Activated T-cell treated with anti-CD3 and anti-CD28 coated beads, Interleukin-2, amount 50 U/mL, for 4 hours (primary cell): ENCODE measurements around the gene CYP19A1. TPM values are rescaled to one million over a fixed set of nuclear protein-coding genes. Genes with fewer than 3 reads are reported as not detected.
"Not testable (repeated sequence)": the region's sequence is repeated elsewhere in the genome, so short reads cannot be mapped to it uniquely, and the experiment has no call there.

Source experiments
- ATAC-seq, 2 donors: fragments of 200-7000 bp; cut with Tn5 transposase; one replicate each; pipeline ENCODE4 v1.10.0; 2021
- DNase-seq: peaks from one replicate; pipeline ENCODE4 v3.0.0-alpha.2; 2020
- H3K27me3 Mint-ChIP-seq: one replicate; pipeline ENCODE4 v1.8.0; 2021; ENCODE audit warnings: low read depth, mixed read lengths
- H3K36me3 Mint-ChIP-seq: one replicate; pipeline ENCODE4 v1.8.0; 2022; ENCODE audit warnings: mixed read lengths; ENCODE audit not compliant: insufficient read depth
- H3K4me1 Mint-ChIP-seq: one replicate; pipeline ENCODE4 v1.8.0; 2021; ENCODE audit warnings: low read depth, mixed read lengths
- H3K4me3 Mint-ChIP-seq: one replicate; pipeline ENCODE4 v1.8.0; 2021; ENCODE audit warnings: mild to moderate bottlenecking, moderate library complexity, mixed read lengths
- H3K9me3 Mint-ChIP-seq: one replicate; pipeline ENCODE4 v1.8.0; 2021; ENCODE audit warnings: mixed read lengths
- total RNA-seq, 3 donors: library from RNA; stranded (reverse); gene quantifications; one replicate each; pipeline ENCODE4 v1.2.1, GENCODE V29; 2021

Gene CYP19A1
- total RNA-seq, 3 donors from 2014 or later = 0.40 TPM; not detected in 2

GRCh38 chr15:51282241-51282640 is 56.2 kb downstream of the CYP19A1 start:
- ATAC-seq, DNase-seq, H3K36me3 Mint-ChIP-seq, H3K4me3 Mint-ChIP-seq, H3K9me3 Mint-ChIP-seq, H3K4me1 Mint-ChIP-seq: not testable (repeated sequence)
- peaks cover 21% of the 10 kb centered on the region for H3K27me3 Mint-ChIP-seq

DNA sequence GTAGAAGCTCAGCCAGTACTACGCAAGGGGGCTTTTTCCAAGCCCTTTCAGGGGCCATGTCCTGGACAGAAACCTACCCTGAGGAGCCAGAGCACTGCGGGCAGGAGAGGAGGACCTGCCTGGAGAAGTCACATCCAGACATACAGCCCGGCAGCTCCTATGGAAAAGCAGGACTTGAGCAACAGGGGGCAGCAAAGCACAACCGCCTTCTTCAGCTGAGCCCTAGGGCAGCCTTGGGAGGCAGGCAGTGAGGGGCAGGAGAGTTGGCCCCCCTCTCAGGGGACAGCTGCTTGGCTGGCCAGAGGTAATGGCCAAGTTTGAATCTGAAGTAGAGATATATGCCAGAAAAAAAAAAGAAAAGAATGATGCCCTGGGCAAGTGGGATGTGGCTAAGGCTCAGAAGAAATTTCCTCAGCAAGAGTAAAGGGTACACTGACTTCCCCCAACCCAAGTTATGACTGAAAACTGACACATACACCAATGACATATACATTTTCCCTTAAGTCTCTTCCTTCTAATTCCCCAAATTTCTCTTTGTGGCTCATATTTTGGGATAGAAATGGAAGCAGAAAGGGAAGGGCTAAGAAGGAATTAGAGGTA is 56.9 kb downstream of the CYP19A1 start:
- peaks cover 6% of the 10 kb centered on the region for H3K9me3 Mint-ChIP-seq
- DNase-seq (no peak), ATAC-seq (no peak)
- H3K36me3 Mint-ChIP-seq = no peaks in the 10 kb centered on the region
- peaks cover 21% of the 10 kb centered on the region for H3K27me3 Mint-ChIP-seq
- H3K4me1 Mint-ChIP-seq = peaks cover 3% of the 10 kb centered on the region
- no peak overlapping the region for H3K4me3 Mint-ChIP-seq

GRCh38 chr15:51280838-51281237 is 57.6 kb downstream of the CYP19A1 start:
- ATAC-seq (no peak), DNase-seq (no peak)
- peaks cover 1% of the 10 kb centered on the region for H3K9me3 Mint-ChIP-seq
- peaks cover 3% of the 10 kb centered on the region for H3K4me1 Mint-ChIP-seq
- H3K27me3 Mint-ChIP-seq = peaks cover 18% of the 10 kb centered on the region
- no peaks in the 10 kb centered on the region for H3K36me3 Mint-ChIP-seq
- no peak overlapping the region for H3K4me3 Mint-ChIP-seq

- peaks cover 3% of the 10 kb centered on the region for H3K4me1 Mint-ChIP-seq
- peaks cover 20% of the 10 kb centered on the region for H3K27me3 Mint-ChIP-seq
- ATAC-seq = no peak
- no peak overlapping the region for H3K4me3 Mint-ChIP-seq
- H3K36me3 Mint-ChIP-seq = no peaks in the 10 kb centered on the region
- H3K9me3 Mint-ChIP-seq = no peaks in the 10 kb centered on the region
- DNase-seq = no peak
Measured at GRCh38 chr15:51279391-51279790, 59.0 kb downstream of the CYP19A1 start.

- Mint-ChIP-seq H3K4me3 (no peak overlapping the region), H3K9me3 (no peaks in the 10 kb centered on the region), H3K4me1 (no peaks in the 10 kb centered on the region), H3K36me3 (no peaks in the 10 kb centered on the region), H3K27me3 (peaks cover 20% of the 10 kb centered on the region)
- no peak for ATAC-seq
- DNase-seq = no peak
Measured at GRCh38 chr15:51277101-51277500, 61.3 kb downstream of the CYP19A1 start.

DNA sequence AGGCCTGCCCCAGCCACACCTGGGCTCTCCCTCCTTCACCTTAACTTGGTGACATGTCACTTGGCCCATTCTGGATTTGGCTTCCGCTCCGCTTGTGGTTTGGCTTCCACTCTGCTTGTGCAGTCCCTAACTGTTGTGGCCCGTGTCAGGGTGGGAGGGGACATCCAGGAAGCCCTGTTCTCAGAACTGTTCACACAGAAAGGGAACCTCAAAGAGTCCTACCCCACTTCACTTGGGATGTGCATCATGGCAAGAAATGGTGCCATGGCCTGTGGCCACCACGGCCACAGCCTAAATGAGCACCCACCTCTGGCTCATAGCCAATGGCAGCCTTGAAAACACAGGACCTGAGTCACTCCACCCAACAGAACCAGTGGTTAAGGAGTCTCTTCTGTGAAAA is 63.4 kb downstream of the CYP19A1 start:
- Mint-ChIP-seq H3K4me3 (no peak overlapping the region), H3K4me1 (no peaks in the 10 kb centered on the region), H3K9me3 (no peaks in the 10 kb centered on the region), H3K36me3 (no peaks in the 10 kb centered on the region), H3K27me3 (peaks cover 18% of the 10 kb centered on the region)
- ATAC-seq (peak in 1 of 2 donors; percentile 23), DNase-seq (no peak)

- Mint-ChIP-seq H3K36me3 (no peaks in the 10 kb centered on the region), H3K4me3 (no peak overlapping the region), H3K27me3 (peaks cover 31% of the 10 kb centered on the region), H3K9me3 (no peaks in the 10 kb centered on the region), H3K4me1 (peaks cover 2% of the 10 kb centered on the region)
- DNase-seq (no peak), ATAC-seq (no peak)
Measured at GRCh38 chr15:51270706-51271105, 67.7 kb downstream of the CYP19A1 start.

GRCh38 chr15:51269496-51269895 is 68.9 kb downstream of the CYP19A1 start:
- Mint-ChIP-seq H3K4me3 (no peak overlapping the region), H3K4me1 (peaks cover 2% of the 10 kb centered on the region), H3K9me3 (no peaks in the 10 kb centered on the region), H3K36me3 (no peaks in the 10 kb centered on the region), H3K27me3 (peaks cover 31% of the 10 kb centered on the region)
- ATAC-seq = no peak
- no peak for DNase-seq

DNA sequence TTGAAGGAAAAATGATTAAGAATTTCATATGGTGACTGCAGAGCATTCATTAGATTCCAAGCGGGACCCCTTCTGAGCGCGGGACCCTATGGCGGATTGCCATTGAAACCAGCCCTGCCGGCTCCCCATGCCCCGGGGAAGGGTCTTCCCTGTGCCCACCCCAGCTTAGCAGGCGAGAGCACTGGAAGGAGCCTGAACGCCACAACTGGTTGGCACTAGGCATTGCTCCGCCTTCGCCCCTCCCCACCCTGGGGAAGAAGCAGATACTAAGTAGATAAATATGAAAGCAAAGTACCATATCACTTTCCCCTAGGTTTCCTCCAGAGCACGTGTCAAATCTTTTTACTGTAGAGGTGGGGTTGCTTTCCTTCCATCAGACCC is 70.7 kb downstream of the CYP19A1 start:
- no peaks in the 10 kb centered on the region for H3K9me3 Mint-ChIP-seq
- H3K27me3 Mint-ChIP-seq = peaks cover 25% of the 10 kb centered on the region
- no peak for DNase-seq
- H3K4me1 Mint-ChIP-seq = peaks cover 2% of the 10 kb centered on the region
- no peak for ATAC-seq
- no peak overlapping the region for H3K4me3 Mint-ChIP-seq
- no peaks in the 10 kb centered on the region for H3K36me3 Mint-ChIP-seq

GRCh38 chr15:51267051-51267702 is 71.2 kb downstream of the CYP19A1 start:
- Mint-ChIP-seq H3K4me1 (peaks cover 2% of the 10 kb centered on the region), H3K36me3 (no peaks in the 10 kb centered on the region), H3K4me3 (no peak overlapping the region), H3K9me3 (no peaks in the 10 kb centered on the region), H3K27me3 (peaks cover 25% of the 10 kb centered on the region)
- DNase-seq (no peak), ATAC-seq (no peak)

DNA sequence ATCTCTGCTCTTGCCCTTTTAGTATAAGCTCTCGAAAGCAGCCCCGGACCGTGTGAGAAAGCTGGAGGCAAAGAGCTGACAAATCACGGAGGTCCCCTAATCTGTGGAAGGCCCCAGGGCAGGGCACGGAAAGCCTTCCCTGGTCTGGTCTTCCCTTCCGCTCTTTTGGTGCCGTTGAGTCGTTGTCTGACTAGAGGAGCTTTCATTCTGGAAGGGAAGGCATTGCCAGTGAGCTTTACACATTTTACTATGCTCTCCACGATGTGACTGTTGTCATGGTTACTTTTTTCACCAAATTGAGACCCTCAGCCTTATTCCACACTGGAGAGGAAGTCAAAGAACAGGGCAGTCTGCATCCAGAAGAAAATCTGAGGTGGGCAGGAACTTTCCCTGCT is 71.7 kb downstream of the CYP19A1 start:
- Mint-ChIP-seq H3K27me3 (peaks cover 25% of the 10 kb centered on the region), H3K4me3 (no peak overlapping the region), H3K36me3 (no peaks in the 10 kb centered on the region), H3K4me1 (peaks cover 2% of the 10 kb centered on the region), H3K9me3 (no peaks in the 10 kb centered on the region)
- no peak for DNase-seq
- ATAC-seq = no peak

DNA sequence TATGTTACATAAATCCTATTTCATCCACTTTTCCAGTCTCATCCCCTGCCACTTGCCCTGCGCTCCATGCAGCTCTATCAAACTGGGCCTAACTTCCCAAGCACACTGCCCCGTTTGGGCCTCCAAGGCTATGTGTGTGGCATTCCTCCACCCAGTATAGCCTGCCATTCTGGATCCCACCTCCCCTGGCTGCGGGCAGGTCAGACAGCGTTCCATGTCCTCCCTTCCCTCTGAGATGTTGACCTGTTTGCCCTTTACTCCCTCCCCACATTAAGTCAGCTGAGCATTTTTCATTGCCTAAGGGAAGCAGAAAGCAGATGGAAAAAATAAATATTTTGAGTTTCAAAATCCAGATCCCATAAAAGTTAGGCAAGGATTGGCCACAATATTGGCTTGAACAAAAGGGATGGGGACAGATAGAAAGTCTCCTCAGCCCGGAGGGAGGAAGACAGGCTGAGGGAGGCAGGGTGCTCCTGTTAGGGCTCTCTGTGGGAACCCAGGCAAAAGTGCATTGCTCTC is 73.3 kb downstream of the CYP19A1 start:
- Mint-ChIP-seq H3K4me3 (no peak overlapping the region), H3K36me3 (no peaks in the 10 kb centered on the region), H3K27me3 (peaks cover 25% of the 10 kb centered on the region), H3K9me3 (peaks cover 3% of the 10 kb centered on the region), H3K4me1 (peaks cover 2% of the 10 kb centered on the region)
- no peak for ATAC-seq
- DNase-seq = no peak

- H3K4me1 Mint-ChIP-seq = peaks cover 2% of the 10 kb centered on the region
- H3K27me3 Mint-ChIP-seq = peaks cover 18% of the 10 kb centered on the region
- no peak overlapping the region for H3K4me3 Mint-ChIP-seq
- DNase-seq = no peak
- no peaks in the 10 kb centered on the region for H3K36me3 Mint-ChIP-seq
- no peak for ATAC-seq
- peaks cover 3% of the 10 kb centered on the region for H3K9me3 Mint-ChIP-seq
Measured at GRCh38 chr15:51263726-51264125, 74.7 kb downstream of the CYP19A1 start.

GRCh38 chr15:51263116-51263515 is 75.3 kb downstream of the CYP19A1 start:
- H3K27me3 Mint-ChIP-seq = peaks cover 13% of the 10 kb centered on the region
- H3K9me3 Mint-ChIP-seq = peaks cover 3% of the 10 kb centered on the region

DNA sequence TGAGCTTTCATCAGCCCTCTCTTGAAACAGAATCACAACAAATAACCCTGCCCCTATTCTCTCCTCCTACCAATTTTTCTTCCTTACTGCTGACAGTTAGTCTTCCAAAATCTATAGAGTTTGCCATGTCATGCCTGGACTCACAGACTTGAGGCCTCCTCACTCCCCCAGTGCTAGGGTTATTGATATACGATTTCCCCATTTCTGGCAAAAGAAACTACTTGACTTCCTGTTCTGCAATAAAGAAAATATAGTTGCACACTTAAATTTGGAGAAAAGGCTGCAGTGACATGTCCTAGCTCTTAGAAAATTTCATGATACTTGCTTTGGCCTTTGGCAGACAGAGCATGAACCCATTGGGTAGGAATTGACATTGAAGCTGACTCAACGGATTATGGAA is 75.9 kb downstream of the CYP19A1 start:
- DNase-seq = no peak
- H3K4me1 Mint-ChIP-seq = no peaks in the 10 kb centered on the region

More at GRCh38 chr15:51263116-51263515, 75.3 kb downstream of the CYP19A1 start:
- ATAC-seq (no peak), DNase-seq (no peak)
- H3K4me1 Mint-ChIP-seq = peaks cover under 1% of the 10 kb centered on the region
- H3K4me3 Mint-ChIP-seq = no peak overlapping the region
- no peaks in the 10 kb centered on the region for H3K36me3 Mint-ChIP-seq

More for the DNA sequence above, 75.9 kb downstream of the CYP19A1 start:
- no peak for ATAC-seq
- H3K36me3 Mint-ChIP-seq = no peaks in the 10 kb centered on the region
- H3K4me3 Mint-ChIP-seq = no peak overlapping the region
- H3K9me3 Mint-ChIP-seq = peaks cover 3% of the 10 kb centered on the region
- peaks cover 11% of the 10 kb centered on the region for H3K27me3 Mint-ChIP-seq
